OCI-LY1 (cell line): ENCODE results near the gene RALGPS2.
"Not testable (repeated sequence)": the region's sequence is repeated elsewhere in the genome, so short reads cannot be mapped to it uniquely, and the experiment has no call there.

ENCODE experiments used
- CTCF ChIP-seq: fragments of 200-600 bp; sonication (generic), shearing (Covaris generic); IDR thresholded peaks from 2 replicates; pipeline ENCODE4 v1.5.1; 2017; ENCODE audit warnings: mild to moderate bottlenecking, antibody characterized with exemption, low read length, moderate library complexity, mixed read lengths
- EZH2 ChIP-seq: fragments of 200-600 bp; sonication (generic), shearing (Covaris generic); IDR thresholded peaks from 2 replicates; pipeline ENCODE4 v1.8.0; 2017; ENCODE audit warnings: borderline replicate concordance, mixed run types, mild to moderate bottlenecking, antibody characterized with exemption, low read length, moderate library complexity, mixed read lengths

GRCh38 chr1:178847919-178848318 is 122.9 kb downstream of the RALGPS2 start:
- not testable (repeated sequence) for TF ChIP-seq CTCF, EZH2
